DND-41 (cell line): ENCODE results near the gene CDKN1A.

Experiments used
- ATAC-seq: fragments of 200-7000 bp; cut with Tn5 transposase; 3 replicates; pipeline ENCODE4 v1.9.1; 2021; ENCODE audit warnings: low read depth; ENCODE audit not compliant: insufficient read depth
- DNase-seq: peaks from one replicate; pipeline ENCODE4 v3.0.0-alpha.2; 2020
- H2AFZ ChIP-seq: 2 replicates; pipeline ENCODE4 v1.6.0; 2012; ENCODE audit warnings: low read depth, low read length
- H3K27ac ChIP-seq: 2 replicates; pipeline ENCODE4 v1.5.1; 2012; ENCODE audit warnings: low read length, inconsistent platforms
- H3K27me3 ChIP-seq: fragments of 200-600 bp; sonication (generic); 2 replicates; pipeline ENCODE4 v1.6.0; 2012; ENCODE audit warnings: low read length, mild to moderate bottlenecking, inconsistent platforms; ENCODE audit not compliant: insufficient read depth, poor library complexity
- H3K36me3 ChIP-seq: 2 replicates; pipeline ENCODE4 v1.5.1; 2012; ENCODE audit warnings: low read length, inconsistent platforms; ENCODE audit not compliant: insufficient read depth
- H3K4me1 ChIP-seq: 2 replicates; pipeline ENCODE4 v1.5.1; 2012; ENCODE audit warnings: mild to moderate bottlenecking, low read length; ENCODE audit not compliant: insufficient read depth
- H3K4me2 ChIP-seq: 2 replicates; pipeline ENCODE4 v1.6.0; 2012; ENCODE audit warnings: mild to moderate bottlenecking, moderate library complexity, low read length, inconsistent platforms; ENCODE audit not compliant: insufficient read depth
- H3K4me3 ChIP-seq, 2 experiments: fragments of 200-600 bp in 1 of 2; shearing (Covaris generic) in 1 of 2; 2 replicates each; pipeline ENCODE4 v1.5.1; 2012 to 2016; ENCODE audit warnings: inconsistent platforms in 2 of 2, low read length in 2 of 2, mild to moderate bottlenecking in 2 of 2, low read depth in 1 of 2, moderate library complexity in 1 of 2
- H3K79me2 ChIP-seq: 2 replicates; pipeline ENCODE4 v1.6.0; 2012; ENCODE audit warnings: low read length, inconsistent platforms; ENCODE audit not compliant: insufficient read depth
- H3K9ac ChIP-seq: 2 replicates; pipeline ENCODE4 v1.6.0; 2012; ENCODE audit warnings: low read depth, mild to moderate bottlenecking, inconsistent platforms, low read length, moderate library complexity
- H3K9me3 ChIP-seq: 2 replicates; pipeline ENCODE4 v1.5.1; 2012; ENCODE audit warnings: low read length, moderate library complexity, mild to moderate bottlenecking, inconsistent platforms; ENCODE audit not compliant: insufficient read depth, severe bottlenecking
- H4K20me1 ChIP-seq: 2 replicates; pipeline ENCODE4 v1.6.0; 2012; ENCODE audit warnings: low read length; ENCODE audit not compliant: insufficient read depth
- EZH2 ChIP-seq: IDR thresholded peaks from 3 replicates; pipeline ENCODE4 v1.6.1; 2012; ENCODE audit warnings: borderline replicate concordance, low read depth, mild to moderate bottlenecking, moderate library complexity, low read length, inconsistent platforms; ENCODE audit not compliant: severe bottlenecking
- TF ChIP-seq, protein P1 (sequence below): IDR thresholded peaks from 2 replicates; pipeline ENCODE4 v1.5.1; 2012; ENCODE audit warnings: borderline replicate concordance, low read length, moderate library complexity, mild to moderate bottlenecking; ENCODE audit not compliant: poor library complexity, severe bottlenecking; ENCODE audit errors: extremely low read depth

CDKN1A gene

GRCh38 chr6:36656441-36656840, 22.1 kb upstream of the CDKN1A start:
- Histone ChIP-seq H3K36me3 (no peaks in the 10 kb centered on the region), H3K4me1 (peaks cover 8% of the 10 kb centered on the region; the same call in 1 of the 2 replicates)

GRCh38 chr6:36657271-36657670, 21.2 kb upstream of the CDKN1A start:
- Histone ChIP-seq H3K4me2 (no peak overlapping the region), H3K79me2 (no peaks in the 10 kb centered on the region), H3K27ac (no peak overlapping the region), H3K36me3 (no peaks in the 10 kb centered on the region), H2AFZ (no peak overlapping the region), H4K20me1 (no peaks in the 10 kb centered on the region), H3K27me3 (peaks cover 4% of the 10 kb centered on the region), H3K9ac (no peak overlapping the region), H3K4me3 (no peak overlapping the region), H3K9me3 (no peaks in the 10 kb centered on the region), H3K4me1 (peaks cover 8% of the 10 kb centered on the region; the same call in 1 of the 2 replicates)
- TF ChIP-seq EZH2 = no peak
- TF ChIP-seq, protein P1, sequence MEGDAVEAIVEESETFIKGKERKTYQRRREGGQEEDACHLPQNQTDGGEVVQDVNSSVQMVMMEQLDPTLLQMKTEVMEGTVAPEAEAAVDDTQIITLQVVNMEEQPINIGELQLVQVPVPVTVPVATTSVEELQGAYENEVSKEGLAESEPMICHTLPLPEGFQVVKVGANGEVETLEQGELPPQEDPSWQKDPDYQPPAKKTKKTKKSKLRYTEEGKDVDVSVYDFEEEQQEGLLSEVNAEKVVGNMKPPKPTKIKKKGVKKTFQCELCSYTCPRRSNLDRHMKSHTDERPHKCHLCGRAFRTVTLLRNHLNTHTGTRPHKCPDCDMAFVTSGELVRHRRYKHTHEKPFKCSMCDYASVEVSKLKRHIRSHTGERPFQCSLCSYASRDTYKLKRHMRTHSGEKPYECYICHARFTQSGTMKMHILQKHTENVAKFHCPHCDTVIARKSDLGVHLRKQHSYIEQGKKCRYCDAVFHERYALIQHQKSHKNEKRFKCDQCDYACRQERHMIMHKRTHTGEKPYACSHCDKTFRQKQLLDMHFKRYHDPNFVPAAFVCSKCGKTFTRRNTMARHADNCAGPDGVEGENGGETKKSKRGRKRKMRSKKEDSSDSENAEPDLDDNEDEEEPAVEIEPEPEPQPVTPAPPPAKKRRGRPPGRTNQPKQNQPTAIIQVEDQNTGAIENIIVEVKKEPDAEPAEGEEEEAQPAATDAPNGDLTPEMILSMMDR = no peak
- no peak for ATAC-seq
- no peak for DNase-seq

More at GRCh38 chr6:36656441-36656840, 22.1 kb upstream of the CDKN1A start:
- H3K27ac ChIP-seq = no peak overlapping the region
- no peak overlapping the region for H3K4me3 ChIP-seq
- no peaks in the 10 kb centered on the region for H4K20me1 ChIP-seq
- peaks cover 4% of the 10 kb centered on the region for H3K27me3 ChIP-seq
- H3K79me2 ChIP-seq = no peaks in the 10 kb centered on the region
- ATAC-seq (no peak), DNase-seq (no peak)
- H2AFZ ChIP-seq = no peak overlapping the region
- TF ChIP-seq EZH2 = no peak
- TF ChIP-seq, protein P1 = no peak
- H3K9me3 ChIP-seq = no peaks in the 10 kb centered on the region
- no peak overlapping the region for H3K9ac ChIP-seq
- no peak overlapping the region for H3K4me2 ChIP-seq

DNA sequence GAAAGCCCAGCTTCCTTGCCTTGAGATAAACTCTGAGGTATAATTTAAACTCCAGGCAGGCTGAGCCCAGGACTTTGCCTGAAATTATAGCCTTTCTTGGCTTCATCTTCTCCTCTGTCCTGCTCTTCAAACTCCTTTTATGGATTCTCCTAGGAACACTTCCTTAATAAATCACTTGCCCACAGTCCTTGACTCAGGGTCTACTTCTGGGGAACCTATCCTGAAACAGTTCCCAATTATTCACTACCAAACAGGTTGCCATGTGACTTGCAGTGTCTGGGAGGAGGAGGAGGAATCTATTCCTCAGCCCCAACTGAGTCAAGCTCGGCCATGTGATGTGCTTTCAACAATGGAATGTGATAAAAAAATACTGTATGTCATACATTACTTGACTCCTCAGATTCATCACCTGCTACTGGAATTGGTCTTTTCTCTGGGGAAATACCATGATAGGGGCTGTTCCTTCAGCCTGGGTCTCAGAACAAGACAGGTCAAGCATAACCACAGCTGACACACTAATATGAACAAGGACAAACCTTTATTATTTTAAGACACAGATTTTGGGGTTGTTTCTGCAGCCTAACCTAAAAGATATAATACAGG, 20.5 kb upstream of the CDKN1A start:
- H2AFZ ChIP-seq = no peak overlapping the region
- H3K79me2 ChIP-seq = no peaks in the 10 kb centered on the region
- DNase-seq (no peak), ATAC-seq (no peak)
- H3K27me3 ChIP-seq = peaks cover 4% of the 10 kb centered on the region
- H3K9me3 ChIP-seq = no peaks in the 10 kb centered on the region
- H3K4me2 ChIP-seq = no peak overlapping the region
- no peaks in the 10 kb centered on the region for H3K36me3 ChIP-seq
- TF ChIP-seq EZH2 = no peak
- TF ChIP-seq, protein P1 = no peak
- peaks cover 8% of the 10 kb centered on the region; the same call in 1 of the 2 replicates for H3K4me1 ChIP-seq
- no peak overlapping the region for H3K4me3 ChIP-seq
- H4K20me1 ChIP-seq = no peaks in the 10 kb centered on the region
- no peak overlapping the region for H3K27ac ChIP-seq
- no peak overlapping the region for H3K9ac ChIP-seq
